Measurements from ENCODE around the gene FXN. TPM values are rescaled to one million over a fixed set of nuclear protein-coding genes. Genes with fewer than 3 reads are reported as not detected.

Gene FXN
- total and polyA plus RNA-seq, 12 donors, result 7.8 to 41.8 (median 35.0) TPM

- no peak overlapping the region for H3K4me3 ChIP-seq
- H3K36me3 ChIP-seq, result no peaks in the 10 kb centered on the region
- ATAC-seq (no peak), DNase-seq (no peak)
- peaks cover 0 to 9% (median 0%) of the 10 kb centered on the region in 11 donors for H3K9me3 ChIP-seq
- WGBS, 2 donors, result 66 to 80% methylated on average over 1 of the region's 1 CpG
- intact Hi-C loops (cut with DNase I), result loop anchor here in 1 of 10 donors (10.0 kb wide), 1 partner anchor 514 kb away; no protein-coding TSS in a partner anchor
- peaks cover 0 to 28% (median 4%) of the 10 kb centered on the region in 9 donors for H3K4me1 ChIP-seq
- TF ChIP-seq, protein P1, sequence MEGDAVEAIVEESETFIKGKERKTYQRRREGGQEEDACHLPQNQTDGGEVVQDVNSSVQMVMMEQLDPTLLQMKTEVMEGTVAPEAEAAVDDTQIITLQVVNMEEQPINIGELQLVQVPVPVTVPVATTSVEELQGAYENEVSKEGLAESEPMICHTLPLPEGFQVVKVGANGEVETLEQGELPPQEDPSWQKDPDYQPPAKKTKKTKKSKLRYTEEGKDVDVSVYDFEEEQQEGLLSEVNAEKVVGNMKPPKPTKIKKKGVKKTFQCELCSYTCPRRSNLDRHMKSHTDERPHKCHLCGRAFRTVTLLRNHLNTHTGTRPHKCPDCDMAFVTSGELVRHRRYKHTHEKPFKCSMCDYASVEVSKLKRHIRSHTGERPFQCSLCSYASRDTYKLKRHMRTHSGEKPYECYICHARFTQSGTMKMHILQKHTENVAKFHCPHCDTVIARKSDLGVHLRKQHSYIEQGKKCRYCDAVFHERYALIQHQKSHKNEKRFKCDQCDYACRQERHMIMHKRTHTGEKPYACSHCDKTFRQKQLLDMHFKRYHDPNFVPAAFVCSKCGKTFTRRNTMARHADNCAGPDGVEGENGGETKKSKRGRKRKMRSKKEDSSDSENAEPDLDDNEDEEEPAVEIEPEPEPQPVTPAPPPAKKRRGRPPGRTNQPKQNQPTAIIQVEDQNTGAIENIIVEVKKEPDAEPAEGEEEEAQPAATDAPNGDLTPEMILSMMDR (IDR thresholded peaks at IDR 0.05), result no peak
- H3K27ac ChIP-seq, result no peak overlapping the region
- no peaks in the 10 kb centered on the region for H3K27me3 ChIP-seq
These were observed 4.5 kb upstream of the FXN start for GRCh38 chr9:69030851-69031645.

DNA sequence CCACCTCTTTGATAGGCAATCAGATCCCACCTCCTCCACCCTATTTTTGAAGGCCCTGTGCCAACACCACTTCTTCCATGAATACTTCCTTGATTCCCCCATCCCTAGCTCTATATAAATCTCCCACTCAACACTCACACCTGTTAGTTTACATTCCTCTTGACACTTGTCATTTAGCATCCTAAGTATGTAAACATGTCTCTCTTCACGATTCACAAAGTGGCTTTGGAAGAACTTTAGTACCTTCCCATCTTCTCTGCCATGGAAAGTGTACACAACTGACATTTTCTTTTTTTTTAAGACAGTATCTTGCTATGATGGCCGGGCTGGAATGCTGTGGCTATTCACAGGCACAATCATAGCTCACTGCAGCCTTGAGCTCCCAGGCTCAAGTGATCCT lies 1.5 kb upstream of the FXN start:
- TF ChIP-seq, protein P1 (IDR thresholded peaks at IDR 0.05), result no peak
- Histone ChIP-seq H3K9me3 (peaks cover 0 to 8% (median 0%) of the 10 kb centered on the region in 11 donors), H3K27ac (no peak overlapping the region), H3K4me3 (no peak overlapping the region), H3K36me3 (no peaks in the 10 kb centered on the region), H3K4me1 (peaks cover 0 to 26% (median 11%) of the 10 kb centered on the region in 9 donors), H3K27me3 (no peaks in the 10 kb centered on the region)
- WGBS, 2 donors, result 39 to 53% methylated on average over 2 of the region's 2 CpGs
- intact Hi-C loops (cut with DNase I), result loop anchor here in 1 of 10 donors (10.0 kb wide), 1 partner anchor 511 kb away; no protein-coding TSS in a partner anchor
- ATAC-seq, result no peak
- DNase-seq, result no peak

GRCh38 chr9:69036309-69036708 lies 757 bp downstream of the FXN start:
- intact Hi-C loops (cut with DNase I), result loop anchor here in 3 of 10 donors (5.0 to 10.0 kb wide), 3 partner anchors 156 to 508 kb away; no protein-coding TSS in a partner anchor
- DNase-seq, result no peak
- H3K27ac ChIP-seq, result peak overlapping the region; percentile 34 to 89 (median 86)
- peaks cover 0 to 27% (median 13%) of the 10 kb centered on the region in 9 donors for H3K4me1 ChIP-seq
- TF ChIP-seq, protein P1 (IDR thresholded peaks at IDR 0.05), result no peak
- H3K36me3 ChIP-seq, result no peaks in the 10 kb centered on the region
- 4 to 5% methylated on average over 14 of the region's 14 CpGs for WGBS, 2 donors
- no peaks in the 10 kb centered on the region for H3K27me3 ChIP-seq
- H3K4me3 ChIP-seq, result peak overlapping the region; percentile 54 to 81 (median 72)
- H3K9me3 ChIP-seq, result no peaks in the 10 kb centered on the region
- ATAC-seq, result peak in 6 of 8 donors; percentile 9 to 30 (median 22)

- DNase-seq, result no peak
- peaks cover 0 to 31% (median 12%) of the 10 kb centered on the region in 9 donors for H3K4me1 ChIP-seq
- intact Hi-C loops (cut with DNase I), result loop anchor here in 3 of 10 donors (5.0 to 10.0 kb wide), 3 partner anchors 156 to 508 kb away; no protein-coding TSS in a partner anchor
- no peaks in the 10 kb centered on the region for H3K36me3 ChIP-seq
- peak overlapping the region in 9 of 10 donors; percentile 54 to 78 (median 72) for H3K4me3 ChIP-seq
- WGBS, 2 donors, result 57 to 61% methylated on average over 10 of the region's 10 CpGs
- H3K27ac ChIP-seq, result peak overlapping the region in 9 of 10 donors; percentile 80 to 89 (median 87)
- no peaks in the 10 kb centered on the region for H3K9me3 ChIP-seq
- TF ChIP-seq, protein P1 (IDR thresholded peaks at IDR 0.05), result no peak
- H3K27me3 ChIP-seq, result no peaks in the 10 kb centered on the region
- ATAC-seq, result peak in 1 of 8 donors; percentile 10
These were observed 1.2 kb downstream of the FXN start for GRCh38 chr9:69036799-69037198.
